NCI-H1105 (cell line): ENCODE measurements around the gene TRAPPC1.

ENCODE experiments used
- DNase-seq: peaks from one replicate; lab custom pipeline; 2025; lab: John Stamatoyannopoulos, UW

The TRAPPC1 gene

GRCh38 chr17:7903154-7904103 is 28.3 kb downstream of the TRAPPC1 start:
- no peak for DNase-seq

- DNase-seq: no peak
Observed at GRCh38 chr17:7897773-7898172, 34.0 kb downstream of the TRAPPC1 start.

DNA sequence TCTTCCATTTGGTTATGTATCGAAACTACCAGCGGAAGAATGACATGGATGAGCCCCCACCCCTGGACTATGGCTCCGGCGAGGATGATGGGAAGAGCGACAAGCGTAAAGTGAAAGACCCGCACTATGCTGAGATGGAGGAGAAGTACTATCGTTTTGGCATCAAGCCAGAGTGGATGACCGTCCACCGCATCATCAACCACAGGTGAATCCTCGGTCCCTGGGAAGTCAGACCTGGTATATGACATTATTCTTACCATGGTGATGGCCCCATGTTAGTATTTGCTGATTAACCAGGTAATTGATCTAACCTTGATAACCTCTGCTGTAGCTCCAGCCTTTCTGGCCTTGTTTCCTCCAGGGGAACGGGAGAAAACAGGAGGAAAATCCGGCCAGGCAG is 34.7 kb downstream of the TRAPPC1 start:
- no peak for DNase-seq

- no peak for DNase-seq
Observed at GRCh38 chr17:7894866-7895265, 36.9 kb downstream of the TRAPPC1 start.

GRCh38 chr17:7894226-7894625 is 37.5 kb downstream of the TRAPPC1 start:
- DNase-seq: no peak

DNA sequence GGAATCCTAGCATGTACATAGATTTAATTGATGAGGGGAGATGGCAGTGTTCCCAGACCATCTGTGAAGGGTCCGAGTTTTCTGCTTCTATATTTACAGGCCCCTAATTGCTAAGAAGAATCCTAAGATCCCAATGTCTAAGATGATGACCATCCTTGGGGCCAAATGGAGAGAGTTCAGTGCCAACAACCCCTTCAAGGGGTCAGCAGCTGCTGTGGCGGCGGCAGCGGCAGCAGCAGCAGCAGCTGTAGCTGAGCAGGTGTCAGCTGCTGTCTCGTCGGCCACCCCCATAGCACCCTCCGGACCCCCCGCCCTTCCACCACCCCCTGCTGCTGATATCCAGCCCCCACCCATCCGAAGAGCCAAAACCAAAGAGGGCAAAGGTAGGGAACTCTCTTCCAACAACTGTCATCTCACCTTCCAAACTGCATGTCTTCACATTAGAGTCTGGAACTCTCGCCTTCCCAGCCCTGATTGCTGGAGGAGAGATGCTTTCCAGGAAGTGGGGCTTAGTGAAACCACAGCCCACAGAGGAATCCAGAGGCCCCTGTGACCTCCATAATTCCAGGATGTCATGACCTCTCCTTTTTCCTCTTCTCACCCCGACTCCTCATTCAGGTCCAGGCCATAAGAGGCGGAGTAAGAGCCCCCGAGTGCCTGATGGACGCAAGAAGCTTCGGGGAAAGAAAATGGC is 38.4 kb downstream of the TRAPPC1 start:
- DNase-seq: peak; percentile 54

DNA sequence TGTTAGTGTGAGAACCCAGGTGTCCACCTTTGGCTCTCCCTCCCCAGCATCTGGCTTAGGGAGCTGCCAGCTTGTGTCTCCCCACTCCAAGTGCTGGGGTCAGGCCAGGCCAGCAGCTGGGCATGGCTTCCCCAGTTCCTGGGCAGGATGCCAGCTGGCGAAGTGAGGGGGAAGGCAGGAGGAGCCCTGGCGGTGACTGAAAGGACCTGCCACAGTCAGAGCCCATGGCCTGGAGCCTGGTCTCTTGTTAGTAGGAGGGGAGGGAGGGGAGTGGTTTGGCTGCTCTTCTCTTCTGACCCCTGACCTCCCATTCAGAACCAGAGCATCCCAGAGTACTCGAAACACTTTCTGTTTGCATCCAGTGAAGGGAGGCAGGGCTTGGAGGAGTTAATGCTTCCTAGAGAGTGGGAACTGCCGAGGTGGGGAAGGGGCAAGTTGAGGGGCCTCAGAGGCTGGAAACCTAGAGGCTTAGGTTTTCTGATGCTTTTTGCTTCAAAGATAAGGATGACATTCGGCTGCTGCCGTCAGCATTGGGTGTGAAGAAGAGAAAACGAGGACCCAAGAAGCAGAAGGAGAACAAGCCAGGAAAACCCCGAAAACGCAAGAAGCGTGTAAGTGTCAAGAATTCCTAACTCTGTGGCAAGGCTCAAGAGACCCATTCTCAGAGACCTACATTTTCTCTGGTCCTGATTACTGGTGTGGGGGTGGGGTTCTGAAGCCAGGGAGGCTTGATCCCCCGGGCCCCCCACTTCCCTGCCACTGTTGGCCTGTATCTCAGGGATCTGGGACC is 42.4 kb downstream of the TRAPPC1 start:
- DNase-seq: peak; percentile 99

DNA sequence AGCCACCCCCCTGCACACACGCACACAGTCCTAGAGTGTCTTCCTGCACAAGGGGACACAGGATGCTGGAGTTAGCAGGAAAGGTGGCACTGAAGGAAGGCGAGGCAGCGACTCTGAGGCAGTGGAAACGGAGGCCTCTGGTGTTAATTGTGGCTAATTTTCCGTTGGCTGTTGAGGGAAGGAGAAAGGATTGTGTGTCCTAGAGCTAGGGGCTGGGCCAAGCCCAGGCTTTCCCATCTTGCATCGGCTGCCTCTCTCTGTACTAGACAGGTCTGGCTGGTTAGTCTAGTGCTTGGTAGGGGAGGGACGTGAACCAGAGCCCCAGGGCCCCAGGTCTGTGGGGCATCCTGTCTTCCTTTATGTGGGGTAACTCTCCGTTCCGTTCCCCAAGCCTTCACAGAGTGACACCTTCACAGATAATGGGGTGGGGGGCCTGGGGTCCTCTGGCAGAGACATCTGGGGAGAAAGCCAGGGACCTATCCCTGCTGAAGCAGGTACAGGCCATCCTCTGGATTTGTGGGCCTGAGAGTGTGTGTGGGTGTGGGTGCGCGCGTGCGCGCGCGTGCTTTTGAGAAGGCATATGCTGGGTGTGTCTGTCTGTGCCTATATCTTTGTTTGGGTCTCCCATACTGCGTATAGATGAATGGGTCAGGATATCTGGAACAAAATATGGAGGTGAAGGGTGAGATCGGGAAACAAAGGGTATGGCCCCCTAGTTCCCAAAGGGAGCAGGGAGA is 43.4 kb downstream of the TRAPPC1 start, which contains the start of gene CHD3:
Gene CHD3 (plus strand): TSS at position 606 of the 737 bp plus-strand sequence. CDS start 212 bp downstream, outside the sequence.
- DNase-seq: peak; percentile 49

- DNase-seq: peak; percentile 98
Observed at GRCh38 chr17:7887482-7888183, 44.1 kb downstream of the TRAPPC1 start.

GRCh38 chr17:7887038-7887481 is 44.7 kb downstream of the TRAPPC1 start:
- DNase-seq: no peak

DNA sequence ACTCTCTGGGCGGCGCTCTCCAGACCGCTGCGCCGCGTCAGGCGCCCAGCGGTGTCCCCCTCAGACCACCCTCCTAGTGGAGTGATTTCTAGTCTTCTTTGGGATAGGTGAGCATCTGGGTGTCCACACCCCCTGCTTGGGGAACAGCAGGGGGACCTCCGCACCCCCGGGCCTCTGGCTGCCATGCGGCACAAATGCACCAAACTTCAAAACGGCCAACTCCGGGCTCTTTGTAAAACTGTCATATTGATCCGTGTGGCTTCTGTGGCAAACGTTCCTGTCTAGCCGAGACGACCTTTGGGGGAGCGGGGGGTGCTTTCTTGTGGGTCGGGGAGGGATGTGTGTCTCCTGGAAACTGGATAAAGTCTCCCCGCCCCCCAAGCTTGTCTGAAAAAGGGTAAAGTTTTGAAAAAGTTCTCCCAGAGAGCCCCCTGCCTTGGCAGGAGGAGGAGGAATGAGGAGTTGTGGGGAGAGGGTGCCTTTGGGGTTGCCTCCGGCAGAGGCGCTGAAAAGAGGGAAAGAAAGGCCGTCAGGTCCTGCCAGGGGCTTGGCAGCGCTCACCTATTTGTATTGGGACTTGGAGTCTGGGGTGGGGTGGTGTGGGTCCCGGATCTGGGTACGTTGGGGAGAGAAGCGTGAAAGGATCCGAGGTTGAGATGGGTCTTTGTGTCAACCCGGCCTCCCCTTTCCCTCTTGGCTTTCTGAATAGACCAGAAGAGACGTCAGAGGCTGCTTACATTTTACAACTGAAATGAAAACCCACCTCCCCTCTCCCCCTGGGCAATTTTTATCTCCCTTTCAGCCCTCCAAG is 45.3 kb downstream of the TRAPPC1 start:
- peak; percentile 48 for DNase-seq

- peak; percentile 49 for DNase-seq
Observed at GRCh38 chr17:7885367-7886226, 46.1 kb downstream of the TRAPPC1 start.

GRCh38 chr17:7884581-7885366 is 47.0 kb downstream of the TRAPPC1 start:
- DNase-seq: no peak

- DNase-seq: peak; percentile 6
Observed at GRCh38 chr17:7883781-7884386, 47.9 kb downstream of the TRAPPC1 start.

GRCh38 chr17:7882629-7883028 is 49.1 kb downstream of the TRAPPC1 start:
- DNase-seq: no peak

GRCh38 chr17:7882068-7882467 is 49.7 kb downstream of the TRAPPC1 start:
- DNase-seq: peak; percentile 81

GRCh38 chr17:7881276-7882054 is 50.3 kb downstream of the TRAPPC1 start:
- peak; percentile 81 for DNase-seq
